ENCODE measurements around the gene EGFL6.
"Not testable (repeated sequence)": the region's sequence is repeated elsewhere in the genome, so short reads cannot be mapped to it uniquely, and the experiment has no call there.

The EGFL6 gene

DNA sequence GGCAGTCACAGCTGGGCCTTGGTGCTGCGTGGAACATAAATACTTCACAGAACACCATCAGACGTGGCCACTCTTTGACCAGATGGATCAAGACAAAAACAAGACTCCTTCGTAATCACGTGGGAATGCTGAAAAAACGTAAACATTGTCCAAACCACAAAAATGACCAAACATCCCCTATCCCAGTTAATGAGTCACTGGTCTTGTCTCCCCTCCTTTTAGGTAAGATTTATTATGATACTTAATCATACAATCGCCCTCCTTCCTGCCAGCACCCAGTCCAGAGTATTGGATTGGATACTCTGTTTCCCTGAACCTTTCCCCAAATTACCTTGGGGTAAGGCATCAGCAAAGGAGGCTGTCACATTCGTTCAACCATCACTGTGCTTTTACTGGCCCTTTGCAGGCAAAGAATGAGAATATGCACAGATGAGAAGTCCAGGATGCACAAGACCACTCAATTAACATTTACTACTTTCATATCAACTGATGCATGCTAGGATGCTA lies 82.9 kb downstream of the EGFL6 start:
- H3K27me3 Mint-ChIP-seq (ENCODE audit: low read depth): no peaks in the 10 kb centered on the region
- peaks cover 17% of the 10 kb centered on the region for H3K36me3 Mint-ChIP-seq (ENCODE audit: low read depth)
- H3K27ac Mint-ChIP-seq: peak overlapping the region; percentile 73
- H3K4me1 Mint-ChIP-seq (ENCODE audit: low read depth): peaks cover 21% of the 10 kb centered on the region
- no peaks in the 10 kb centered on the region for H3K9me3 Mint-ChIP-seq
- H3K4me3 Mint-ChIP-seq: peak overlapping the region; percentile 88
- no peak for DNase-seq (ENCODE audit: low spot score)

- Mint-ChIP-seq H3K4me1 (ENCODE audit: low read depth) (peaks cover 20% of the 10 kb centered on the region), H3K27ac (peak within 1 kb of the TSS; percentile 95), H3K36me3 (ENCODE audit: low read depth) (peaks cover 21% of the 10 kb centered on the region), H3K9me3 (no peaks in the 10 kb centered on the region), H3K4me3 (peak within 1 kb of the TSS; percentile 88), H3K27me3 (ENCODE audit: low read depth) (no peaks in the 10 kb centered on the region)
- DNase-seq (ENCODE audit: low spot score): peak; percentile 93
These were observed 83.7 kb downstream of the EGFL6 start, which contains the start of gene TCEANC for GRCh38 chrX:13652850-13653693. TCEANC (plus strand) TSS chrX:13653141; CDS start chrX:13662509, 9,368 bp downstream.

DNA sequence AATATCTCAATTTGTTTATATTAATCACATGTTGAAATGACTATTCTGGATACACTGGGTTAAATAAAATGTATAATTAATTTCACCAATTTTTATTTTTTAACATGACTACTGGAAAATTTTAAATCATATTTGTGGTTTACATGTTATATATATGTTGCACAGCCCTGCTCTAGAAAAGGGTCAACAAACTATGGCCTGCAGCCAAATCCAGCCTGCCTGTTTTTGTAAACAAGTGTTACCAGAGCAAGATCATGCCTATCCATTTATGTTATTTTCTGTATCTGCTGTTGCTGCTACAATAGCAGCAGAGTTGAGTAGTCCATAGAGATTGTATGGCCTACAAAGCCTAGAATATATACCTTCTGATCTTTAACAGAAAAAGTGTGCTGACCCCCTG lies 84.7 kb downstream of the EGFL6 start:
- no peaks in the 10 kb centered on the region for H3K27me3 Mint-ChIP-seq (ENCODE audit: low read depth)
- no peaks in the 10 kb centered on the region for H3K9me3 Mint-ChIP-seq
- peak overlapping the region; percentile 88 for H3K4me3 Mint-ChIP-seq
- DNase-seq (ENCODE audit: low spot score): no peak
- no peak overlapping the region for H3K27ac Mint-ChIP-seq
- peaks cover 26% of the 10 kb centered on the region for H3K4me1 Mint-ChIP-seq (ENCODE audit: low read depth)
- peaks cover 25% of the 10 kb centered on the region for H3K36me3 Mint-ChIP-seq (ENCODE audit: low read depth)

GRCh38 chrX:13655674-13656073 lies 86.3 kb downstream of the EGFL6 start:
- Mint-ChIP-seq H3K27ac (no peak overlapping the region), H3K9me3 (no peaks in the 10 kb centered on the region), H3K36me3 (ENCODE audit: low read depth) (peaks cover 30% of the 10 kb centered on the region), H3K4me1 (ENCODE audit: low read depth) (peaks cover 26% of the 10 kb centered on the region), H3K27me3 (ENCODE audit: low read depth) (no peaks in the 10 kb centered on the region), H3K4me3 (no peak overlapping the region)
- no peak for DNase-seq (ENCODE audit: low spot score)

DNA sequence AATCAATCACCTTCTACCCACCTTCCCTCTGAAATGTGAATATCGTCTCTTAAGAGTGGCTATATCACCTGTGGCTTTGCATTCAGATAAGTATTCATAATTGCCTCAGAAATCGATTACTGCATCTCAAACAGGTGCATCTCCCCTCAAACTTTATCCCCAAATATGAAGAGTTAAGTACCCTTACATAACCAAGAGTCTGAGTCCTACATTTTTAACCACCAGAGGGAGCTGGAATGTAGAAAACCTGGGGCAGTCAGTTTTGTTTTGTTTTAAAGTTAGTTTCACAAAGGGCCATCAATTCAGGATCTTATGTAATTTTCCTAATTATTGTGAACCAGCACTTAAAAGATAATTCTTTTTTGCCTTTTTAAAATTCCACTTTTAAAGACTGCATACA lies 89.2 kb downstream of the EGFL6 start:
- peaks cover 21% of the 10 kb centered on the region for H3K4me1 Mint-ChIP-seq (ENCODE audit: low read depth)
- H3K27ac Mint-ChIP-seq: no peak overlapping the region
- H3K27me3 Mint-ChIP-seq (ENCODE audit: low read depth): no peaks in the 10 kb centered on the region
- H3K36me3 Mint-ChIP-seq (ENCODE audit: low read depth): peaks cover 43% of the 10 kb centered on the region
- no peak overlapping the region for H3K4me3 Mint-ChIP-seq
- no peak for DNase-seq (ENCODE audit: low spot score)
- H3K9me3 Mint-ChIP-seq: no peaks in the 10 kb centered on the region

- Mint-ChIP-seq H3K27ac (no peak overlapping the region), H3K27me3 (ENCODE audit: low read depth) (no peaks in the 10 kb centered on the region), H3K36me3 (ENCODE audit: low read depth) (peaks cover 45% of the 10 kb centered on the region), H3K4me1 (ENCODE audit: low read depth) (peaks cover 21% of the 10 kb centered on the region), H3K9me3 (no peaks in the 10 kb centered on the region), H3K4me3 (no peak overlapping the region)
- no peak for DNase-seq (ENCODE audit: low spot score)
These were observed 89.7 kb downstream of the EGFL6 start for GRCh38 chrX:13659063-13659462.

DNA sequence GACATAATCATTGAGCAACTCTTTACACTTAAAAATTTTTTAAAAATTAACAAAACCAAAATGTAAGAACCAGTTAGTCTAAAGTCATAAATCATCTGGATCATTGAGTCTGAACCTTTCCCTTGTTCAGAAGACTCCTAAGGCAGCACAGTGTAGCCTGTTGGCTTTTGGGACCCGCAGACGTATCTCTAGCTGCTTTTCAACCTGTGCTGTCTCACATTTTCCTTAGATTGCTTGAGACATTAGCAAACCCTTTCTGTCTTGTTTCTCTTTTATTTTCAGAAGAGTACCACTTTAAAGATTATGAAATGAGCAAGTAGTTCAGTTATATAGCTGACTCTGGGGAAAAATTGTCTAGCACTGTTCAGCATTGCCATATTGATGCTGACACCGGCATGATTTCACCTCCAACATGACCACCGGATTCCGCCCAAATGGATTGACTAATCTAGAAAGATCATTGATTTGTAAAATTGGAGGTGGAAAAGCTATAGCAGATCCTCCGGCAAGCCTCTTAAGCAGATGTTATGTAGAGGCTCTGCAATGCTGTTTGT lies 92.4 kb downstream of the EGFL6 start:
- Mint-ChIP-seq H3K36me3 (ENCODE audit: low read depth) (peaks cover 42% of the 10 kb centered on the region), H3K4me3 (no peak overlapping the region), H3K27me3 (ENCODE audit: low read depth) (no peaks in the 10 kb centered on the region), H3K4me1 (ENCODE audit: low read depth) (peaks cover 11% of the 10 kb centered on the region), H3K27ac (no peak overlapping the region), H3K9me3 (no peaks in the 10 kb centered on the region)
- DNase-seq (ENCODE audit: low spot score): no peak

DNA sequence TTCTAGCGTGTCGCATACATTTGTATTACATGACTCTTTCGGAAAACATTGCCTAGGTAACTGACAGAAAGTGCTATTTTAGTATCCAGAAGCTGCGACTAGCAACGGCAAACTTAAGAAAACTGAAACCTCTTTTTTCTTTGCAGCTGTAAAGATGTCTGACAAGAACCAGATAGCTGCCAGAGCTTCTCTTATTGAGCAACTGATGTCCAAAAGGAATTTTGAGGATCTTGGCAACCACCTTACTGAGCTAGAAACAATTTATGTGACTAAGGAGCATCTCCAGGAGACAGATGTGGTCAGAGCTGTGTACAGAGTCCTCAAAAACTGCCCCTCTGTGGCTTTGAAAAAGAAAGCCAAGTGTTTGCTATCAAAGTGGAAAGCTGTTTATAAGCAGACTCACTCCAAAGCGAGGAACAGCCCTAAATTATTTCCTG lies 93.0 kb downstream of the EGFL6 start:
- H3K4me1 Mint-ChIP-seq (ENCODE audit: low read depth): peaks cover 12% of the 10 kb centered on the region
- no peak overlapping the region for H3K4me3 Mint-ChIP-seq
- DNase-seq (ENCODE audit: low spot score): no peak
- no peaks in the 10 kb centered on the region for H3K9me3 Mint-ChIP-seq
- no peaks in the 10 kb centered on the region for H3K27me3 Mint-ChIP-seq (ENCODE audit: low read depth)
- peaks cover 37% of the 10 kb centered on the region for H3K36me3 Mint-ChIP-seq (ENCODE audit: low read depth)
- H3K27ac Mint-ChIP-seq: no peak overlapping the region

DNA sequence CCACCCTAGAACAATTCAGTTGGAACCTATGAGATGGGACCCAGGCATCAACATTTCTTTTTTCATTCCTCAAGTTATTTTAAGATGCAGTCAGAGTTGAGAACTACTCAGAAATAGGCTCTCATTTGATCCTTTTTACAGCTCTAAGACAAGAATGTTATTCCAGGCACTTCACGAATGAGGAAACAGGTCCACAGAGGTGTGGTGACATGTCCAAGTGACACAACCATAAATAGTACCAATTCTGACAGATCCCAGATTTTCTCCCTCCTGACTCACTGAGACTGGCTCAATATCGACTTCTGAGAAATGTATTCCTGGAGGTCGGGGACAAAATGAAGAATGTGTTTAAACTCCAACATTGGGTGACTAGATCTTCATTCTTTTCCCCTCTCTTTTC lies 94.6 kb downstream of the EGFL6 start:
- H3K4me1 Mint-ChIP-seq (ENCODE audit: low read depth): peaks cover 2% of the 10 kb centered on the region
- H3K4me3 Mint-ChIP-seq: no peak overlapping the region
- no peak for DNase-seq (ENCODE audit: low spot score)
- no peaks in the 10 kb centered on the region for H3K9me3 Mint-ChIP-seq
- no peak overlapping the region for H3K27ac Mint-ChIP-seq
- peaks cover 30% of the 10 kb centered on the region for H3K36me3 Mint-ChIP-seq (ENCODE audit: low read depth)
- no peaks in the 10 kb centered on the region for H3K27me3 Mint-ChIP-seq (ENCODE audit: low read depth)

- no peak for DNase-seq (ENCODE audit: low spot score)
- Mint-ChIP-seq H3K27me3 (ENCODE audit: low read depth) (no peaks in the 10 kb centered on the region), H3K4me1 (ENCODE audit: low read depth) (peaks cover 6% of the 10 kb centered on the region), H3K36me3 (ENCODE audit: low read depth) (peaks cover 35% of the 10 kb centered on the region), H3K4me3 (no peak overlapping the region), H3K27ac (no peak overlapping the region), H3K9me3 (no peaks in the 10 kb centered on the region)
These were observed 97.4 kb downstream of the EGFL6 start for GRCh38 chrX:13666836-13667235.

GRCh38 chrX:13667919-13668318 lies 98.5 kb downstream of the EGFL6 start:
- H3K9me3 Mint-ChIP-seq: no peaks in the 10 kb centered on the region
- no peaks in the 10 kb centered on the region for H3K27me3 Mint-ChIP-seq (ENCODE audit: low read depth)
- H3K36me3 Mint-ChIP-seq (ENCODE audit: low read depth): peaks cover 32% of the 10 kb centered on the region
- H3K27ac Mint-ChIP-seq: no peak overlapping the region
- DNase-seq (ENCODE audit: low spot score): no peak
- peaks cover 6% of the 10 kb centered on the region for H3K4me1 Mint-ChIP-seq (ENCODE audit: low read depth)
- no peak overlapping the region for H3K4me3 Mint-ChIP-seq

DNA sequence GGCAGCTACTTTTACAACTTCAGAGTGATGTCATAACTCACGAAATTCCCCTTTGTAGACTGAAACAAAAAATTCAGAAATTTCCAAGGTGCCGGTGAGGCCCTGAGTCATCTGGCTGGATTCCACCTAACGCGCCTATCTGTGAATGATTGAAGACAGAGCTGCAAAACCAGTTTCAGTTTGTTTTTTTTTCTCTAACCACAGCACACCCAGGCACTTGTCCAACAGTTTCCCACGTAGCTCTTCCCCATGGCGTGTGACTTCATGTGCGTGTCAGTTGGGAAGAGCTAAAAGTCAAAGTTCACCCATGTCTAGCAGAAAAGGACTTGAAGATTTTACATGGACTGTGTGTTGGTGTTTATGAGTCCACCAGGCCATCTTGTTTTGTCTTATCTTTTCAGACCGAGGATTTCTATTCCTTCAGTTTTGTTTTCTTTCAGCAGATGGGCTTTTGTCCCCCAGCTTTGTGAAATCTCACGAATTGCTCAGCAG lies 99.9 kb downstream of the EGFL6 start:
- H3K36me3 Mint-ChIP-seq (ENCODE audit: low read depth): peaks cover 25% of the 10 kb centered on the region
- H3K4me3 Mint-ChIP-seq: peak overlapping the region; percentile 36
- H3K27ac Mint-ChIP-seq: peak overlapping the region; percentile 78
- no peaks in the 10 kb centered on the region for H3K9me3 Mint-ChIP-seq
- H3K4me1 Mint-ChIP-seq (ENCODE audit: low read depth): peaks cover 6% of the 10 kb centered on the region
- peak; percentile 52 for DNase-seq (ENCODE audit: low spot score)
- no peaks in the 10 kb centered on the region for H3K27me3 Mint-ChIP-seq (ENCODE audit: low read depth)

DNA sequence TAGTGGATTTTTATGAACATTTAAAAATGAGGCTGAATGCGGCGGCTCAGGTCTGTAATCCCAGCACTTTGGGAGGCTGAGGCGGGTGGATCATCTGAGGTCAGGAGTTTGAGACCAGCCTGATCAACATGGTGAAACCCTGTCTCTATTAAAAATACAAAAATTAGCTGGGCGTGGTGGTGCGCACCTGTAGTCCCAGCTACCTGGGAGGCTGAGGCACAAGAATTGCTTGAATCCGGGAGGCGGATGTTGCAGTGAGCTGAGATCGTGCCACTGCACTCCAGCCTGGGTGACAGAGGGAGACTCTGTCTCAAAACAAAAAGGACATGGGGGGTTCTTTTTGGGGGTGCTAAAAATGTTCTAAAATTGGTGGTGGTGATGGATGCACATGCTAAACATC lies 100.4 kb downstream of the EGFL6 start:
- peaks cover 24% of the 10 kb centered on the region for H3K36me3 Mint-ChIP-seq (ENCODE audit: low read depth)
- H3K4me3 Mint-ChIP-seq; DNase-seq (ENCODE audit: low spot score); H3K9me3 Mint-ChIP-seq; H3K4me1 Mint-ChIP-seq (ENCODE audit: low read depth); H3K27ac Mint-ChIP-seq; H3K27me3 Mint-ChIP-seq (ENCODE audit: low read depth): not testable (repeated sequence)

GRCh38 chrX:13670197-13670596 lies 100.8 kb downstream of the EGFL6 start:
- peaks cover 6% of the 10 kb centered on the region for H3K4me1 Mint-ChIP-seq (ENCODE audit: low read depth)
- no peak overlapping the region for H3K27ac Mint-ChIP-seq
- H3K4me3 Mint-ChIP-seq: no peak overlapping the region
- no peaks in the 10 kb centered on the region for H3K9me3 Mint-ChIP-seq
- H3K36me3 Mint-ChIP-seq (ENCODE audit: low read depth): peaks cover 20% of the 10 kb centered on the region
- H3K27me3 Mint-ChIP-seq (ENCODE audit: low read depth): no peaks in the 10 kb centered on the region
- no peak for DNase-seq (ENCODE audit: low spot score)
